ENCODE measurements around the gene CCDC175.

The CCDC175 gene

GRCh38 chr14:59576332-59577294, at the start of gene CCDC175:
Gene CCDC175 (minus strand): TSS chr14:59576812. CDS start chr14:59576775, 37 bp downstream.
- no peak within 1 kb of the TSS for H3K4me3 ChIP-seq (ENCODE audit: low read length)
- H2AFZ ChIP-seq (ENCODE audit: low read depth, low read length): peak within 1 kb of the TSS; percentile 23
- no peaks in the 10 kb centered on the region for H3K36me3 ChIP-seq (ENCODE audit: insufficient read depth, low read length)
- H3K27me3 ChIP-seq (ENCODE audit: insufficient read depth, low read length): no peaks in the 10 kb centered on the region
- no peaks in the 10 kb centered on the region for H3K9me3 ChIP-seq (ENCODE audit: low read length)
- H3K4me1 ChIP-seq (ENCODE audit: insufficient read depth, low read length): no peaks in the 10 kb centered on the region

GRCh38 chr14:59622631-59623030, 46.0 kb upstream of the CCDC175 start:
- Histone ChIP-seq H3K36me3 (ENCODE audit: insufficient read depth, low read length) (no peaks in the 10 kb centered on the region), H3K4me1 (ENCODE audit: insufficient read depth, low read length) (no peaks in the 10 kb centered on the region), H3K27me3 (ENCODE audit: insufficient read depth, low read length) (peaks cover 9% of the 10 kb centered on the region), H3K4me3 (ENCODE audit: low read length) (no peak overlapping the region), H2AFZ (ENCODE audit: low read depth, low read length) (no peak overlapping the region), H3K9me3 (ENCODE audit: low read length) (no peaks in the 10 kb centered on the region)

DNA sequence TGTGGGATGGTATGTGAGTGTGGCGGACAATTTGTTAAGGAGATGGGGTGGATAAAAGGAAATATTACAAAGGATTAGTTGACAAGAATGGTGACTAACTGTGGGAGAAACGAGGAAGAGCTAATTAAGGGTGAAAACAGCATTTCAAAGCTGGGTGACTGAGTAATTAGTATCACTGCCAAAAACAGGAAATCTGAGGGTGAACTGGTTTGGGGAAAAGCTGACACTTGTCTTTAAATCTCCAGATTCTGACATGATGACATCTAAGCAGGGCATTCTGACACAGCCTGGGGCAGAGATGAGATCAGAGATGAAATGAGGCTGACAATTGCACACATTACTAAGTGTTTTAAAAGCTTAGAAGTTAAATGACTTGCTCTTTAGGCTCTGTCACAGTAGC, 42.4 kb upstream of the CCDC175 start:
- Histone ChIP-seq H3K4me3 (ENCODE audit: low read length) (no peak overlapping the region), H3K36me3 (ENCODE audit: insufficient read depth, low read length) (no peaks in the 10 kb centered on the region), H3K9me3 (ENCODE audit: low read length) (no peaks in the 10 kb centered on the region), H2AFZ (ENCODE audit: low read depth, low read length) (no peak overlapping the region), H3K4me1 (ENCODE audit: insufficient read depth, low read length) (no peaks in the 10 kb centered on the region), H3K27me3 (ENCODE audit: insufficient read depth, low read length) (no peaks in the 10 kb centered on the region)

DNA sequence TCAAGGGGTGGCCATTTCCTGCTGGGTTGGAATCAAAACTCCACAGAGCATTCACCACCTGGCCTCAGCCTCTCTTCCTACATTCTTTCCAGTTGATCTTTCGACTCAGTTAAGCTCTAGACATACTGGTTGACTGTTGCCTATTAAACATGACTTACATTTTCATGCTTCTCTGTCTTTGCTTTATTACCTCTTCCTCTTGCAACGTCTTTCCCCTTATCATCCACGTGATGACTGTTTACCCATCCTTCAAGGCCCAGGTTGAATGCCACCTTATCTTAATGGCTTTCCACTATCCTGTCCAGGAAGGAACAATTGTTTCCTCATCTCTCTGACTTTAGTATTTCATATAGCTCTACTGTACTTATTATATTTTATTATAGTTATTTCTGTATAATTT, 24.4 kb upstream of the CCDC175 start:
- no peak overlapping the region for H2AFZ ChIP-seq (ENCODE audit: low read depth, low read length)
- H3K4me3 ChIP-seq (ENCODE audit: low read length): no peak overlapping the region
- no peaks in the 10 kb centered on the region for H3K4me1 ChIP-seq (ENCODE audit: insufficient read depth, low read length)
- H3K9me3 ChIP-seq (ENCODE audit: low read length): no peaks in the 10 kb centered on the region
- no peaks in the 10 kb centered on the region for H3K27me3 ChIP-seq (ENCODE audit: insufficient read depth, low read length)
- no peaks in the 10 kb centered on the region for H3K36me3 ChIP-seq (ENCODE audit: insufficient read depth, low read length)

- Histone ChIP-seq H3K4me1 (ENCODE audit: insufficient read depth, low read length) (no peaks in the 10 kb centered on the region), H3K27me3 (ENCODE audit: insufficient read depth, low read length) (no peaks in the 10 kb centered on the region), H3K36me3 (ENCODE audit: insufficient read depth, low read length) (no peaks in the 10 kb centered on the region), H3K4me3 (ENCODE audit: low read length) (no peak overlapping the region), H2AFZ (ENCODE audit: low read depth, low read length) (no peak overlapping the region), H3K9me3 (ENCODE audit: low read length) (no peaks in the 10 kb centered on the region)
Observed at GRCh38 chr14:59600211-59600945, 23.8 kb upstream of the CCDC175 start.

DNA sequence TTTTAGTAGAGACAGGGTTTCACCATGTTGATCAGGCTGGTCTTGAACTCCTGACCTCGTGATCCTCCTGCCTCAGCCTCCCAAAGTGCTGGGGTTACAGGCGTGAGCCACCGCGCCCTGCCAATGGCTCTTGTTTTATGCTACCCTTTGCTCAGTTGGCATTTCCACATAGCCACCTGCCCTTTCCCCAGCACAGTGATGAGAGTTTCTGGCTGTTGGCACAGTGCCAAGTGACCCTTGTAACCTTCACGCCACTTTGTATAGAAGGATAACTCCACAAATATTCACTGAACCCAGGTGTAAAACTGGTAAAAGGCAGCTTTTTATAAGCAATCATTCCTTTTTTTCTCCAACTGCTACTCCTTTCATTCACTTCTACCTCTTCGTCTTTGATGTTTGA, 18.5 kb upstream of the CCDC175 start:
- Histone ChIP-seq H2AFZ (ENCODE audit: low read depth, low read length) (no peak overlapping the region), H3K9me3 (ENCODE audit: low read length) (no peaks in the 10 kb centered on the region), H3K4me1 (ENCODE audit: insufficient read depth, low read length) (no peaks in the 10 kb centered on the region), H3K36me3 (ENCODE audit: insufficient read depth, low read length) (no peaks in the 10 kb centered on the region), H3K4me3 (ENCODE audit: low read length) (no peak overlapping the region), H3K27me3 (ENCODE audit: insufficient read depth, low read length) (no peaks in the 10 kb centered on the region)

GRCh38 chr14:59591641-59592370, 15.2 kb upstream of the CCDC175 start:
- Histone ChIP-seq H2AFZ (ENCODE audit: low read depth, low read length) (no peak overlapping the region), H3K4me3 (ENCODE audit: low read length) (no peak overlapping the region), H3K36me3 (ENCODE audit: insufficient read depth, low read length) (no peaks in the 10 kb centered on the region), H3K9me3 (ENCODE audit: low read length) (no peaks in the 10 kb centered on the region), H3K4me1 (ENCODE audit: insufficient read depth, low read length) (no peaks in the 10 kb centered on the region), H3K27me3 (ENCODE audit: insufficient read depth, low read length) (no peaks in the 10 kb centered on the region)

- H3K36me3 ChIP-seq (ENCODE audit: insufficient read depth, low read length): no peaks in the 10 kb centered on the region
- H3K4me1 ChIP-seq (ENCODE audit: insufficient read depth, low read length): no peaks in the 10 kb centered on the region
- H3K27me3 ChIP-seq (ENCODE audit: insufficient read depth, low read length): peaks cover 2% of the 10 kb centered on the region
- no peak overlapping the region for H2AFZ ChIP-seq (ENCODE audit: low read depth, low read length)
- no peak overlapping the region for H3K4me3 ChIP-seq (ENCODE audit: low read length)
- no peaks in the 10 kb centered on the region for H3K9me3 ChIP-seq (ENCODE audit: low read length)
Observed at GRCh38 chr14:59588101-59588500, 11.5 kb upstream of the CCDC175 start.

GRCh38 chr14:59585891-59586554, 9.4 kb upstream of the CCDC175 start:
- Histone ChIP-seq H3K4me1 (ENCODE audit: insufficient read depth, low read length) (no peaks in the 10 kb centered on the region), H3K9me3 (ENCODE audit: low read length) (no peaks in the 10 kb centered on the region), H3K4me3 (ENCODE audit: low read length) (no peak overlapping the region), H3K36me3 (ENCODE audit: insufficient read depth, low read length) (no peaks in the 10 kb centered on the region), H2AFZ (ENCODE audit: low read depth, low read length) (no peak overlapping the region), H3K27me3 (ENCODE audit: insufficient read depth, low read length) (peaks cover 2% of the 10 kb centered on the region)

GRCh38 chr14:59583755-59584154, 7.1 kb upstream of the CCDC175 start:
- no peak overlapping the region for H3K4me3 ChIP-seq (ENCODE audit: low read length)
- peaks cover 2% of the 10 kb centered on the region for H3K27me3 ChIP-seq (ENCODE audit: insufficient read depth, low read length)
- H3K9me3 ChIP-seq (ENCODE audit: low read length): no peaks in the 10 kb centered on the region
- no peak overlapping the region for H2AFZ ChIP-seq (ENCODE audit: low read depth, low read length)
- H3K4me1 ChIP-seq (ENCODE audit: insufficient read depth, low read length): no peaks in the 10 kb centered on the region
- no peaks in the 10 kb centered on the region for H3K36me3 ChIP-seq (ENCODE audit: insufficient read depth, low read length)

DNA sequence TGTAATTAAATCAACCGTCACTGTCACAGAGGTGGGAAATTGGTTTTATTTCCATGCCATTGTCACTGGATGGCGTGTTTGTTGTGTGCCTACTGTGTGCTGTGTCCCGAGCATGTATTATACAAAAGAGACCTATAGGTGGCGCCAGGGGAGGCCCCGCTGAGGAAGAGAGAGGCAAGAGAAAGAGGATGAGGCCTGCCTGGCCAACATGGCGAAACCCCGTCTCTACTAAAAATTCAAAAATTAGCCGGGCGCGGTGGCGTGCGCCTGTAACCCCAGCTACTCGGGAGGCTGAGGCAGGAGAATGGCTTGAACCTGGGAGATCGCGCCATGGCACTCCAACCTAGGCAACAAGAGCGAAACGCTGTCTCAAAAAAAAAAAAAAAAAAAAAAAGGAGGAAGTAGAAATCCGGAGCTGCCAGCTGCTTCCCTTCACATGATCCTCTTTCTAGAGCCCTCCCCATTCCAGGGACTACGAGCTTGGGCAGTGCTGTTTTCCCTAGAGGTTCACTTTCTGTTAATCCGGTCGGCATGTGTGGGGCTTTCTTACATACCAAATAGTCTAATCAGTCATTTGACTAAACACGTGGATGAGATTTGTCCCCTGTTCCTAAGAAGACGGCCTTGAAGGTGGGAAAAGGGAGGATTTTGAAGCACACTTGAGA, 6.4 kb upstream of the CCDC175 start:
- no peaks in the 10 kb centered on the region for H3K9me3 ChIP-seq (ENCODE audit: low read length)
- no peak overlapping the region for H2AFZ ChIP-seq (ENCODE audit: low read depth, low read length)
- no peaks in the 10 kb centered on the region for H3K36me3 ChIP-seq (ENCODE audit: insufficient read depth, low read length)
- no peak overlapping the region for H3K4me3 ChIP-seq (ENCODE audit: low read length)
- peaks cover 2% of the 10 kb centered on the region for H3K27me3 ChIP-seq (ENCODE audit: insufficient read depth, low read length)
- H3K4me1 ChIP-seq (ENCODE audit: insufficient read depth, low read length): no peaks in the 10 kb centered on the region

- H3K4me3 ChIP-seq (ENCODE audit: low read length): no peak overlapping the region
- no peaks in the 10 kb centered on the region for H3K9me3 ChIP-seq (ENCODE audit: low read length)
Observed at GRCh38 chr14:59582161-59582560, 5.5 kb upstream of the CCDC175 start.

More at GRCh38 chr14:59582161-59582560, 5.5 kb upstream of the CCDC175 start:
- Histone ChIP-seq H3K4me1 (ENCODE audit: insufficient read depth, low read length) (no peaks in the 10 kb centered on the region), H2AFZ (ENCODE audit: low read depth, low read length) (no peak overlapping the region), H3K36me3 (ENCODE audit: insufficient read depth, low read length) (no peaks in the 10 kb centered on the region), H3K27me3 (ENCODE audit: insufficient read depth, low read length) (peaks cover 2% of the 10 kb centered on the region)

All from neuron (in vitro differentiated cells).